ENCODE measurements around the gene DGKB.

DGKB gene

GRCh38 chr7:14859267-14859666 is 43.3 kb downstream of the DGKB start:
- DNase-seq (ENCODE audit: low spot score), result no peak

- DNase-seq (ENCODE audit: low spot score), result no peak
These were observed 43.7 kb downstream of the DGKB start for GRCh38 chr7:14858866-14859265.

- DNase-seq (ENCODE audit: low spot score), result no peak
These were observed 44.1 kb downstream of the DGKB start for GRCh38 chr7:14858410-14858809.

- DNase-seq (ENCODE audit: low spot score), result no peak
These were observed 47.3 kb downstream of the DGKB start for GRCh38 chr7:14855033-14855794.

GRCh38 chr7:14854471-14854870 is 48.1 kb downstream of the DGKB start:
- DNase-seq (ENCODE audit: low spot score), result no peak

- no peak for DNase-seq (ENCODE audit: low spot score)
These were observed 50.9 kb downstream of the DGKB start for GRCh38 chr7:14851610-14852009.

- no peak for DNase-seq (ENCODE audit: low spot score)
These were observed 52.5 kb downstream of the DGKB start for GRCh38 chr7:14850039-14850438.

GRCh38 chr7:14846405-14846804 is 56.1 kb downstream of the DGKB start:
- DNase-seq (ENCODE audit: low spot score), result no peak

- no peak for DNase-seq (ENCODE audit: low spot score)
These were observed 58.8 kb downstream of the DGKB start for GRCh38 chr7:14843755-14844154.

- DNase-seq (ENCODE audit: low spot score), result no peak
These were observed 60.0 kb downstream of the DGKB start for GRCh38 chr7:14842523-14842922.

GRCh38 chr7:14841869-14842268 is 60.7 kb downstream of the DGKB start:
- DNase-seq (ENCODE audit: low spot score), result no peak

- no peak for DNase-seq (ENCODE audit: low spot score)
These were observed 61.5 kb downstream of the DGKB start for GRCh38 chr7:14841086-14841485.

- DNase-seq (ENCODE audit: low spot score), result peak; percentile 6
These were observed 63.2 kb downstream of the DGKB start for GRCh38 chr7:14839307-14839706.

- DNase-seq (ENCODE audit: low spot score), result no peak
These were observed 65.3 kb downstream of the DGKB start for GRCh38 chr7:14837216-14837615.

- DNase-seq (ENCODE audit: low spot score), result no peak
These were observed 65.9 kb downstream of the DGKB start for GRCh38 chr7:14836571-14837189.

- no peak for DNase-seq (ENCODE audit: low spot score)
These were observed 66.5 kb downstream of the DGKB start for GRCh38 chr7:14836006-14836405.

- no peak for DNase-seq (ENCODE audit: low spot score)
These were observed 67.2 kb downstream of the DGKB start for GRCh38 chr7:14835384-14835783.

GRCh38 chr7:14834883-14835282 is 67.7 kb downstream of the DGKB start:
- no peak for DNase-seq (ENCODE audit: low spot score)

- DNase-seq (ENCODE audit: low spot score), result no peak
These were observed 68.1 kb downstream of the DGKB start for GRCh38 chr7:14834456-14834855.

- no peak for DNase-seq (ENCODE audit: low spot score)
These were observed 68.8 kb downstream of the DGKB start for GRCh38 chr7:14833707-14834106.

GRCh38 chr7:14828053-14828452 is 74.5 kb downstream of the DGKB start:
- DNase-seq (ENCODE audit: low spot score), result no peak

GRCh38 chr7:14826426-14826825 is 76.1 kb downstream of the DGKB start:
- no peak for DNase-seq (ENCODE audit: low spot score)

- no peak for DNase-seq (ENCODE audit: low spot score)
These were observed 76.6 kb downstream of the DGKB start for GRCh38 chr7:14825912-14826311.

GRCh38 chr7:14822481-14822854 is 80.1 kb downstream of the DGKB start:
- no peak for DNase-seq (ENCODE audit: low spot score)

Measured in globus pallidus (tissue), 1 donor.